Measurements from ENCODE around the gene GIPC2.

Gene GIPC2

GRCh38 chr1:78088015-78088414 is 42.2 kb downstream of the GIPC2 start:
- Histone ChIP-seq H3K4me1 (no peaks in the 10 kb centered on the region), H3K27me3 (ENCODE audit: low read depth) (peaks cover 2% of the 10 kb centered on the region), H3K4me3 (no peak overlapping the region), H3K9me3 (no peaks in the 10 kb centered on the region), H3K36me3 (replicated peaks) (no peaks in the 10 kb centered on the region)
- DNase-seq (ENCODE audit: low spot score in 2 of 2) = no peak
- in situ Hi-C loops (cut with MboI; ENCODE audit: low sequenced_read_pairs) = no loop called here

- Histone ChIP-seq H3K36me3 (replicated peaks) (no peaks in the 10 kb centered on the region), H3K9me3 (no peaks in the 10 kb centered on the region), H3K4me1 (no peaks in the 10 kb centered on the region), H3K4me3 (no peak overlapping the region), H3K27me3 (ENCODE audit: low read depth) (no peaks in the 10 kb centered on the region; the same call in 1 of the 2 replicates)
- in situ Hi-C loops (cut with MboI; ENCODE audit: low sequenced_read_pairs) = no loop called here
- DNase-seq (ENCODE audit: low spot score in 2 of 2) = no peak
These were observed 42.7 kb downstream of the GIPC2 start for GRCh38 chr1:78088486-78088885.

GRCh38 chr1:78089010-78089409 is 43.2 kb downstream of the GIPC2 start:
- Histone ChIP-seq H3K4me1 (no peaks in the 10 kb centered on the region), H3K4me3 (no peak overlapping the region), H3K36me3 (replicated peaks) (no peaks in the 10 kb centered on the region), H3K27me3 (ENCODE audit: low read depth) (no peaks in the 10 kb centered on the region; the same call in 1 of the 2 replicates), H3K9me3 (no peaks in the 10 kb centered on the region)
- DNase-seq (ENCODE audit: low spot score in 2 of 2) = no peak
- in situ Hi-C loops (cut with MboI; ENCODE audit: low sequenced_read_pairs) = no loop called here

- H3K4me3 ChIP-seq = no peak overlapping the region
- no peaks in the 10 kb centered on the region for H3K4me1 ChIP-seq
- H3K9me3 ChIP-seq = no peaks in the 10 kb centered on the region
- in situ Hi-C loops (cut with MboI; ENCODE audit: low sequenced_read_pairs) = no loop called here
- DNase-seq (ENCODE audit: low spot score in 2 of 2) = no peak
- H3K27me3 ChIP-seq (ENCODE audit: low read depth) = no peaks in the 10 kb centered on the region; the same call in 1 of the 2 replicates
- H3K36me3 ChIP-seq (replicated peaks) = no peaks in the 10 kb centered on the region
These were observed 44.8 kb downstream of the GIPC2 start for GRCh38 chr1:78090472-78091133.

GRCh38 chr1:78091215-78091813 is 45.5 kb downstream of the GIPC2 start:
- DNase-seq (ENCODE audit: low spot score in 2 of 2) = no peak
- no peaks in the 10 kb centered on the region for H3K9me3 ChIP-seq
- no peaks in the 10 kb centered on the region for H3K36me3 ChIP-seq (replicated peaks)
- H3K4me3 ChIP-seq = no peak overlapping the region
- in situ Hi-C loops (cut with MboI; ENCODE audit: low sequenced_read_pairs) = no loop called here
- H3K4me1 ChIP-seq = no peaks in the 10 kb centered on the region
- no peaks in the 10 kb centered on the region; the same call in 1 of the 2 replicates for H3K27me3 ChIP-seq (ENCODE audit: low read depth)

GRCh38 chr1:78091886-78092285 is 46.1 kb downstream of the GIPC2 start:
- H3K36me3 ChIP-seq (replicated peaks) = no peaks in the 10 kb centered on the region
- H3K9me3 ChIP-seq = no peaks in the 10 kb centered on the region
- no peaks in the 10 kb centered on the region for H3K4me1 ChIP-seq
- in situ Hi-C loops (cut with MboI; ENCODE audit: low sequenced_read_pairs) = no loop called here
- no peak overlapping the region for H3K4me3 ChIP-seq
- H3K27me3 ChIP-seq (ENCODE audit: low read depth) = no peaks in the 10 kb centered on the region; the same call in 1 of the 2 replicates
- DNase-seq (ENCODE audit: low spot score in 2 of 2) = no peak

GRCh38 chr1:78092643-78093042 is 46.9 kb downstream of the GIPC2 start:
- in situ Hi-C loops (cut with MboI; ENCODE audit: low sequenced_read_pairs) = no loop called here
- Histone ChIP-seq H3K36me3 (replicated peaks) (no peaks in the 10 kb centered on the region), H3K27me3 (ENCODE audit: low read depth) (no peaks in the 10 kb centered on the region; the same call in 1 of the 2 replicates), H3K4me3 (no peak overlapping the region), H3K9me3 (no peaks in the 10 kb centered on the region), H3K4me1 (no peaks in the 10 kb centered on the region)
- no peak for DNase-seq (ENCODE audit: low spot score in 2 of 2)

GRCh38 chr1:78093560-78093959 is 47.8 kb downstream of the GIPC2 start:
- H3K4me1 ChIP-seq = no peaks in the 10 kb centered on the region

GRCh38 chr1:78094639-78095038 is 48.9 kb downstream of the GIPC2 start:
- no peak overlapping the region for H3K4me3 ChIP-seq
- no peaks in the 10 kb centered on the region; the same call in 1 of the 2 replicates for H3K27me3 ChIP-seq (ENCODE audit: low read depth)
- in situ Hi-C loops (cut with MboI; ENCODE audit: low sequenced_read_pairs) = no loop called here
- no peaks in the 10 kb centered on the region for H3K9me3 ChIP-seq
- no peaks in the 10 kb centered on the region for H3K4me1 ChIP-seq
- H3K36me3 ChIP-seq (replicated peaks) = no peaks in the 10 kb centered on the region
- no peak for DNase-seq (ENCODE audit: low spot score in 2 of 2)

More at GRCh38 chr1:78093560-78093959, 47.8 kb downstream of the GIPC2 start:
- Histone ChIP-seq H3K4me3 (no peak overlapping the region), H3K27me3 (ENCODE audit: low read depth) (no peaks in the 10 kb centered on the region; the same call in 1 of the 2 replicates), H3K9me3 (no peaks in the 10 kb centered on the region), H3K36me3 (replicated peaks) (no peaks in the 10 kb centered on the region)
- DNase-seq (ENCODE audit: low spot score in 2 of 2) = no peak
- in situ Hi-C loops (cut with MboI; ENCODE audit: low sequenced_read_pairs) = no loop called here

- H3K36me3 ChIP-seq (replicated peaks) = no peaks in the 10 kb centered on the region
- H3K4me1 ChIP-seq = no peaks in the 10 kb centered on the region
- in situ Hi-C loops (cut with MboI; ENCODE audit: low sequenced_read_pairs) = no loop called here
- DNase-seq (ENCODE audit: low spot score in 2 of 2) = no peak
- no peaks in the 10 kb centered on the region; the same call in 1 of the 2 replicates for H3K27me3 ChIP-seq (ENCODE audit: low read depth)
- H3K4me3 ChIP-seq = no peak overlapping the region
- H3K9me3 ChIP-seq = no peaks in the 10 kb centered on the region
These were observed 49.8 kb downstream of the GIPC2 start for GRCh38 chr1:78095593-78095992.

- Histone ChIP-seq H3K4me1 (no peaks in the 10 kb centered on the region), H3K27me3 (ENCODE audit: low read depth) (no peaks in the 10 kb centered on the region; the same call in 1 of the 2 replicates), H3K4me3 (no peak overlapping the region), H3K36me3 (replicated peaks) (no peaks in the 10 kb centered on the region), H3K9me3 (no peaks in the 10 kb centered on the region)
- DNase-seq (ENCODE audit: low spot score in 2 of 2) = no peak
- in situ Hi-C loops (cut with MboI; ENCODE audit: low sequenced_read_pairs) = no loop called here
These were observed 50.3 kb downstream of the GIPC2 start for GRCh38 chr1:78096017-78096416.

- peaks cover 6% of the 10 kb centered on the region; the same call in 1 of the 2 replicates for H3K4me1 ChIP-seq
- in situ Hi-C loops (cut with MboI; ENCODE audit: low sequenced_read_pairs) = no loop called here
- DNase-seq (ENCODE audit: low spot score in 2 of 2) = no peak
- H3K27me3 ChIP-seq (ENCODE audit: low read depth) = no peaks in the 10 kb centered on the region; the same call in 1 of the 2 replicates
- H3K9me3 ChIP-seq = no peaks in the 10 kb centered on the region
- no peak overlapping the region for H3K4me3 ChIP-seq
- H3K36me3 ChIP-seq (replicated peaks) = no peaks in the 10 kb centered on the region
These were observed 51.2 kb downstream of the GIPC2 start for GRCh38 chr1:78096976-78097375.

GRCh38 chr1:78101051-78101450 is 55.3 kb downstream of the GIPC2 start:
- Histone ChIP-seq H3K9me3 (no peaks in the 10 kb centered on the region), H3K4me1 (peaks cover 7% of the 10 kb centered on the region; the same call in 1 of the 2 replicates), H3K27me3 (ENCODE audit: low read depth) (no peaks in the 10 kb centered on the region), H3K36me3 (replicated peaks) (no peaks in the 10 kb centered on the region), H3K4me3 (no peak overlapping the region)
- in situ Hi-C loops (cut with MboI; ENCODE audit: low sequenced_read_pairs) = loop anchor here (25.0 kb wide), 1 partner anchor 939 kb away; no protein-coding TSS in a partner anchor
- no peak for DNase-seq (ENCODE audit: low spot score in 2 of 2)

GRCh38 chr1:78101514-78101913 is 55.7 kb downstream of the GIPC2 start:
- DNase-seq (ENCODE audit: low spot score in 2 of 2) = peak; percentile 28 to 39
- in situ Hi-C loops (cut with MboI; ENCODE audit: low sequenced_read_pairs) = loop anchor here (25.0 kb wide), 1 partner anchor 939 kb away; no protein-coding TSS in a partner anchor

More at GRCh38 chr1:78101514-78101913, 55.7 kb downstream of the GIPC2 start:
- Histone ChIP-seq H3K4me3 (no peak overlapping the region), H3K36me3 (replicated peaks) (no peaks in the 10 kb centered on the region), H3K9me3 (no peaks in the 10 kb centered on the region), H3K27me3 (ENCODE audit: low read depth) (no peaks in the 10 kb centered on the region), H3K4me1 (peaks cover 7% of the 10 kb centered on the region; the same call in 1 of the 2 replicates)

Measured in HAP-1 (cell line).